Heart left ventricle (tissue), 16 donors: ENCODE data around the gene VSTM5. TPM values are rescaled to one million over a fixed set of nuclear protein-coding genes. Genes with fewer than 3 reads are reported as not detected.

Experiments used
- ATAC-seq, 4 donors: fragments of 200-7000 bp; cut with Tn5 transposase; one replicate each; pipeline ENCODE4 v1.9.1; 2020 to 2022; ENCODE audit warnings: moderate library complexity in 4 of 4, mild to moderate bottlenecking in 3 of 4, moderate number of reproducible peaks in 1 of 4
- DNase-seq, 5 donors: peaks; one replicate each; pipeline ENCODE4 v3.0.0-alpha.2; 2020
- H3K27ac ChIP-seq, 12 donors: fragments of 200-600 bp; sonication (generic) in 4 of 12; one replicate each; pipeline versions ENCODE4 v1.5.0 to v1.8.0; 2016 to 2022; ENCODE audit warnings: mild to moderate bottlenecking in 2 of 12
- H3K27me3 ChIP-seq, 9 donors: fragments of 200-600 bp; sonication (generic) in 2 of 9; one replicate each; pipeline versions ENCODE4 v1.5.1 to v1.8.0; 2016 to 2022; ENCODE audit warnings: mild to moderate bottlenecking in 3 of 9
- H3K36me3 ChIP-seq, 9 donors: fragments of 200-600 bp; sonication (generic) in 2 of 9; one replicate each; pipeline versions ENCODE4 v1.5.0 to v1.8.0; 2018 to 2022; ENCODE audit warnings: mild to moderate bottlenecking in 2 of 9
- H3K4me1 ChIP-seq, 12 donors: fragments of 200-600 bp; sonication (generic) in 4 of 12; one replicate each; pipeline versions ENCODE4 v1.5.0 to v1.8.0; 2016 to 2022; ENCODE audit warnings: mild to moderate bottlenecking in 3 of 12
- H3K4me3 ChIP-seq, 12 donors: fragments of 200-600 bp; sonication (generic) in 4 of 12; one replicate each; pipeline versions ENCODE4 v1.5.0 to v1.8.0; 2017 to 2022; ENCODE audit warnings: mild to moderate bottlenecking in 9 of 12, moderate library complexity in 4 of 12
- H3K9me3 ChIP-seq, 12 donors: fragments of 200-600 bp; sonication (generic) in 4 of 12; one replicate each; pipeline versions ENCODE4 v1.5.0 to v1.8.0; 2016 to 2022; ENCODE audit warnings: mild to moderate bottlenecking in 1 of 12
- POLR2A ChIP-seq, 2 donors: fragments of 450-650 bp; IDR thresholded peaks; one replicate each; pipeline ENCODE4 v1.6.1; 2017; ENCODE audit warnings: antibody characterized with exemption in 2 of 2, mild to moderate bottlenecking in 2 of 2, moderate library complexity in 2 of 2
- WGBS, 4 donors: extraction: QIAGEN DNeasy Blood & Tissue Kit in 2 of 4; methylation state at CpG; one replicate each; pipeline versions ENCODE4 v1.1.5 to v1.1.7; 2013 to 2018; 5-methylcytosine and 5-hydroxymethylcytosine counted together
- intact Hi-C, 10 donors: fragments of 100-400 bp; cut with DNase I; formaldehyde crosslinking; loops; one replicate each; pipeline versions ENCODE4 v1.11.1 to v1.14.2; 2022
- polyA plus RNA-seq, 2 donors: library from polyadenylated mRNA; stranded (reverse); fragments of 200-250 nt; gene quantifications; one replicate each; pipeline ENCODE4 v1.2.3, GENCODE V29; 2013
- total RNA-seq, 9 donors: library from RNA; depleted of rRNA in 2 of 9; stranded (reverse); fragments of >200 nt in 2 of 9; fragmentation: NEBNext Ultra II Directional in 3 of 9; extraction: Animal tissue kit (Norgen Biotek cat#: 25700) in 3 of 9; gene quantifications; one replicate each; pipeline versions ENCODE4 v1.1.0 to v1.2.4, GENCODE V29; 2016 to 2023
- TF ChIP-seq, protein P1 (sequence below), 12 donors: fragments of 200-600 bp; sonication (generic) in 4 of 12; IDR thresholded peaks; one replicate each; pipeline versions ENCODE4 v1.5.0 to v1.8.0; 2018 to 2022; ENCODE audit warnings: antibody characterized with exemption in 12 of 12, mild to moderate bottlenecking in 5 of 12
- donor health status: ischemic (EF 13 %, LVEDD 7.1; RV severe dilation, severe dysfunction).
- donor health status: healthy with polysubstance abuse.
- donor health status: DM: no; HTN: yes; CAD: no.
- donor health status: DM: no; HTN: no; CAD: no.
- donor health status: ischemic (EF 25% LVEDD 6.9; RV normal size, moderate dysfunction).
- donor health status: ischemic (EF 25% LVEDD 5.7; RV mildly dilated, moderate dysfunction).
- donor health status: healthy.
- donor health status: DM: yes; HTN: yes; CAD: no.
- donor health status: ischemic (EF 35%, LVEDD 5.7; RV mildly dilated, moderate dysfunction).
- donor health status: nonischemic (EF 11% LVEDD 7.7; RV severe dilation, severe dysfunction).
- donor health status: DM: yes; HTN: yes; CAD: no.
- donor health status: PGD.
- donor health status: ischemic (EF 29% LVEDD 5.4; RV normal size, mild dysfunction).
- donor health status: nonischemic (EF 23%, LVEDD 6.1; RV moderate dilation, normal function).

The VSTM5 gene
- total and polyA plus RNA-seq, 11 donors = 0.04 to 0.16 (median 0.08) TPM; not detected in 7

DNA sequence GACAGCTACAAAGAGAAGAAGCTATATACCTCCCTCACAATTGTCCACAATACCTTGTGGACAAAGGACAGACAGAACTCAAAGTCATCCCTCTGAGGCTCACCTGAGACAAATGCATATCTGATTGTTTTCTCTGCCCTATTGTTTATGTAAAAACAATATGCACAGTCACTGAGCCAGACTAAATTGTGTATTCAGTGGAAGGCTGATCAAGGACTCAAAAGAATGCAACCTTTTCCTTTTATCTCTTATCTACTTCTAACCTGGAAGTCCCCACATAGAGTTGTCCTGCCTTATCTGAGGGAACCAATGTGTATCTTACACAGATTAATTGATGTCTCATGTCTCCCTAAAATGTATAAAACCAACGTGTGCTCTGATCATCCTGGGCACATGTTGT is 80.3 kb downstream of the VSTM5 start:
- Histone ChIP-seq H3K36me3 (peaks cover 0 to 9% (median under 1%) of the 10 kb centered on the region in 9 donors), H3K27ac (no peak overlapping the region), H3K4me3 (no peak overlapping the region), H3K4me1 (peaks cover 0 to 5% (median 0%) of the 10 kb centered on the region in 12 donors), H3K27me3 (no peaks in the 10 kb centered on the region), H3K9me3 (no peaks in the 10 kb centered on the region)
- 39 to 61% (median 49%) methylated on average over 1 of the region's 1 CpG for WGBS, 4 donors
- no peak for ATAC-seq
- intact Hi-C loops = no loop called here
- DNase-seq = no peak
- TF ChIP-seq, protein P1, sequence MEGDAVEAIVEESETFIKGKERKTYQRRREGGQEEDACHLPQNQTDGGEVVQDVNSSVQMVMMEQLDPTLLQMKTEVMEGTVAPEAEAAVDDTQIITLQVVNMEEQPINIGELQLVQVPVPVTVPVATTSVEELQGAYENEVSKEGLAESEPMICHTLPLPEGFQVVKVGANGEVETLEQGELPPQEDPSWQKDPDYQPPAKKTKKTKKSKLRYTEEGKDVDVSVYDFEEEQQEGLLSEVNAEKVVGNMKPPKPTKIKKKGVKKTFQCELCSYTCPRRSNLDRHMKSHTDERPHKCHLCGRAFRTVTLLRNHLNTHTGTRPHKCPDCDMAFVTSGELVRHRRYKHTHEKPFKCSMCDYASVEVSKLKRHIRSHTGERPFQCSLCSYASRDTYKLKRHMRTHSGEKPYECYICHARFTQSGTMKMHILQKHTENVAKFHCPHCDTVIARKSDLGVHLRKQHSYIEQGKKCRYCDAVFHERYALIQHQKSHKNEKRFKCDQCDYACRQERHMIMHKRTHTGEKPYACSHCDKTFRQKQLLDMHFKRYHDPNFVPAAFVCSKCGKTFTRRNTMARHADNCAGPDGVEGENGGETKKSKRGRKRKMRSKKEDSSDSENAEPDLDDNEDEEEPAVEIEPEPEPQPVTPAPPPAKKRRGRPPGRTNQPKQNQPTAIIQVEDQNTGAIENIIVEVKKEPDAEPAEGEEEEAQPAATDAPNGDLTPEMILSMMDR (IDR thresholded peaks at IDR 0.05) = no peak
- TF ChIP-seq POLR2A (IDR thresholded peaks at IDR 0.05) = no peak

Other genes with a start within 250 kb of the VSTM5 start
- 10 to 100 TPM in 1 of 9 donors, 1 to 10 TPM in 8; 4.5 to 11.7 (median 8.1) TPM for gene CEP295, start 188.9 kb downstream of the VSTM5 start, total RNA-seq
- gene CEP295, start 188.9 kb downstream of the VSTM5 start, polyA plus RNA-seq = 1 to 10 TPM; 3.6 to 5.1 TPM
- gene TAF1D, start 109.1 kb downstream of the VSTM5 start, total RNA-seq = 10 to 100 TPM; 17.0 to 52.5 (median 36.7) TPM
- gene TAF1D, start 109.1 kb downstream of the VSTM5 start, polyA plus RNA-seq = 10 to 100 TPM; 46.3 to 57.6 TPM
- 10 to 100 TPM; 23.7 to 46.2 (median 28.6) TPM for gene C11orf54, start 108.9 kb downstream of the VSTM5 start, total RNA-seq
- gene C11orf54, start 108.9 kb downstream of the VSTM5 start, polyA plus RNA-seq = 10 to 100 TPM; 17.2 to 22.6 TPM
- gene MED17, start 66.3 kb downstream of the VSTM5 start, total RNA-seq = 10 to 100 TPM; 14.6 to 28.6 (median 16.1) TPM
- gene MED17, start 66.3 kb downstream of the VSTM5 start, polyA plus RNA-seq = 10 to 100 TPM in 1 of 2 donors, 1 to 10 TPM in 1; 9.2 to 18.1 TPM
- gene HEPHL1, start 170.7 kb upstream of the VSTM5 start, total RNA-seq = under 1 TPM in 1 of 9 donors, not detected in 8; 0.07 TPM
- gene HEPHL1, start 170.7 kb upstream of the VSTM5 start, polyA plus RNA-seq = not detected